Left ventricle myocardium superior (tissue), 1 donor: Measurements from ENCODE around the gene NFE2L2. TPM values are rescaled to one million over a fixed set of nuclear protein-coding genes. Genes with fewer than 3 reads are reported as not detected.
"Not testable (repeated sequence)": the region's sequence is repeated elsewhere in the genome, so short reads cannot be mapped to it uniquely, and the experiment has no call there.

Experiments
- ATAC-seq: fragments of 200-7000 bp; cut with Tn5 transposase; one replicate; pipeline ENCODE4 v1.9.1; 2020; ENCODE audit warnings: mild to moderate bottlenecking, moderate library complexity
- DNase-seq: peaks from one replicate; pipeline ENCODE4 v3.0.0-alpha.2; 2020
- intact Hi-C: fragments of 100-400 bp; cut with micrococcal nuclease; formaldehyde crosslinking; loops from one replicate; pipeline ENCODE4 v1.11.0; 2022
- total RNA-seq: library from RNA; stranded (reverse); fragmentation: NEBNext Ultra II Directional; extraction: Animal tissue kit (Norgen Biotek cat#: 25700); gene quantifications from one replicate; pipeline ENCODE4 v1.2.1, GENCODE V29; 2021
- donor health status: DM: no; HTN: yes; CAD: no; lungs with severe emphysema.

The NFE2L2 gene
- total RNA-seq, 1 donor from 2014 or later = 50.6 TPM

DNA sequence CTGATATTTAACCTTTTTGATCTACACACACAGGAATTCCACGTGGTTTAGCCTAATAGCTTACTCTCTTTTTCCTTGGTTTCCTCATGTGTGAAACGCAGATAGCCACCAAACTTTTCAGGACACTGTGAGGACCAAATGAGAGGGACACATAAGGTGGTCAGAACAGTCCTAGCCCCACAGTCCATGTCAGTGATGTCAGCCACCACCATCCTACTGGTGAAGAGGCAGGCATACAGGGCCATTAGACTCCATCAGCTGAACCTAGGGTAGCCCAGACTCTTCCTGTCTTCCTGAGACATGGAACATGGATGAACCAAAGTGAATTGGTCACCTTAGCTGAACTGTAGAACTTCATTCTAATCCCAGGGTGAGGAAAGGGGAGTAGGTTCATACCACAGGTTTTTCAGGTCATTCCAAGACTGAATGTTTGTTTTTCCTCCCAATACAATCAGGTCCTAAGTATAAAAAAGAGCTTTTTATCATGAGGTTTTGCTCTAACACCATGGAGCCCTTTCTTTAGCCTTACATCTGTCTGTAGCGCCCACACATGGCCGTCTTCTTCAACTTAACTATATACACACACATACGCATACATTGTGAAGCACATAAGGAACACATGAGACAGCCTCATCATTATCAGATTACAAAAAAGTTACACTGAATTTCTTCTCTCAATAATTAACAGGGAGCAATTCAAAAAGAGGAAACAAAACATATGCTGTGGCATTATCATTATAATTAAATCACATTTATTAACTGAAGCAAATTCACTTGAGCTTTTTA, 18.5 kb upstream of the NFE2L2 start:
- ATAC-seq (no peak), DNase-seq (no peak)
- intact Hi-C loops = no loop called here

DNA sequence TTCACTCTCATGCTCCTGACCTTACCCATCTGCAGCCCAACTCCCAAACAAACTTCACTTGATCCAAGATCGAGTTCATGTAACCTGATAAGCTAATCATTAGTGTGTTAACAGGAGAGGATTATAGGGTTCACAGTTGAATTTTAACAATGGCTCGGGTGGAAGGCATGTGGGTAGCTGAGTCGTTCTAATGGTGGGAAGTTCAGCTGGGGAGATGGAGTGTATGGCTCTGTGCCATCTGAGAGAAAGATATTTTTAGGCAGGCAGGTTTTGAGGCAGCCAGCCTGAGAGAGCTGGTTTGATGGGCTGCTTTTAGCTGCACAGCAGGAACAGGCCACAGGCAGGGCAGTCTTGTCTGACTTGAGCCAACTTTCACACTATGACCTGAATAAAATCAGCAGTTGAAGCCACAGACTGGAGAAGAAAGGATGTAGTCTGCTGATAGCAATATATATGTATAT, 17.7 kb upstream of the NFE2L2 start:
- peak; percentile 90 for ATAC-seq
- intact Hi-C loops = no loop called here

DNA sequence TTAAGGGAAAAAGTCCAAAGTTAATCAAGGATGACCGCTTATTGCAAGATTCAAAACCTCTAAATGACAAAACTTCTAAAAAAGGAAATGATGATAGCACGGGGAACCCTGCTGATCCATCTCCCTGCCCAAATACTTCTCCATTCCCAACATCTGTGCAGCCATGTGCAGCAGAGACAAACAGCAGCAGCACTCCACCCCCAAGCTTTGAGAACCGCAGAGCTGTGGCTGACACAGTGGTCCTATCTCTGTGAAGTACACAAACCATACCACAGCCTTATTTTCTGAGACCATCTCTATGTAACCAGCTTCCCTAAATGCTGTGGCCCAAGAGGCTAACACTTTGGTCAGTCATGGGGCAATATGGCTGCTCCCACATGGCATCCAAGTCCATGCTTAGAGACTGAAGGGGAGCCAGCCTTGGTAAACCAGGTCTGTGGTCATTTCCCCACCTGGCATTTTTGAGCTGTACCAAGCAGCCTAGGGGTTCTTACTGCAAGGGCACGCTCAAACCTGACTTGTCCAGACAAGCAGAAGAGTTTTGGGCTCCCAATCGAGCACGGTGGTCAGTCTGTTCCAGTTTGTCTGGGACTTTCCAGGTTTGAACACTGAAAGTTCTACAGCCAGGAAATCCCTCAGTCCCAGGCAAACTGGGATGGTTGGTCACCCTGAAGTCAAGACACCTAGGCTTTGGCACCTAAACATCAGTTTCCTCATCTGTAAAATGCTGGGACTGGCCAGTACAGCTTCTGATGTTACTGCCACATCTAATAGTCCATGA, 17.1 kb upstream of the NFE2L2 start:
- intact Hi-C loops = no loop called here

More for the DNA sequence above, 17.7 kb upstream of the NFE2L2 start:
- peak; percentile 58 for DNase-seq

DNA sequence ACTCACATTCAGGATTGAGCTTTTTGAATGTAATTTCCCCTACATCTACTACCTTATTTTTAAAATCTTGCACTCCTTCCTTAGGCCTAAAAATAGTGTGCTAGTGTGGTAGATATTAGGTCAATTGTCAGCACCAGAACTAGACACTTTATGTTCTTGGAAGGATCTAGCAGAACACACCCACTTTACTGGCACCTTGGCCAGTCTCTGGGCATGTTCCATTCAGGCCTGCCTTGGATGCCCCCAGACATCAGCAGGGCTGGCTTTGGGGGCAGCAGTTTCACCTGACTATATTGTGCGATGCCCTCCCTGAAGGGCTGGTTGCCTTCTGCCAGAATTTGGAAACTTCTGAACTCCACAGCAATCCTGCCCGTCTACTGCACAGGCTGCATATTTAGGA, 15.3 kb upstream of the NFE2L2 start:
- no peak for DNase-seq
- peak; percentile 56 for ATAC-seq
- intact Hi-C loops = no loop called here

More for the DNA sequence above, 17.1 kb upstream of the NFE2L2 start:
- DNase-seq (no peak), ATAC-seq (peak; percentile 20)

DNA sequence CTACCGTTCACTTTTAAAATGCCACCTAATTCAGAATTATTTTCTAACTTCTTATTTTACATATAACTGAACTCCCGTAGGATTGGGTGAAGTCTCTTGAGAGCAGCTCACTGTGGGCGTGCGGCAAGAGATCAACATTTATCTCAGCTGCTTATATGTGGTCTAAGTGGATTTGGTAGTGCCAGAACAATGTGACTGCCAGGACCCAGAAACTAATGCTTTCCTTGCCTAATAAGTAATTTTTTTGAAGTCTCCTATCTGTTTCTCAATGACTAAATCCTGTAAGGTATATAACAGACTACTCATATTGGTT, 11.2 kb upstream of the NFE2L2 start:
- peak; percentile 24 for ATAC-seq
- no peak for DNase-seq
- intact Hi-C loops = no loop called here

DNA sequence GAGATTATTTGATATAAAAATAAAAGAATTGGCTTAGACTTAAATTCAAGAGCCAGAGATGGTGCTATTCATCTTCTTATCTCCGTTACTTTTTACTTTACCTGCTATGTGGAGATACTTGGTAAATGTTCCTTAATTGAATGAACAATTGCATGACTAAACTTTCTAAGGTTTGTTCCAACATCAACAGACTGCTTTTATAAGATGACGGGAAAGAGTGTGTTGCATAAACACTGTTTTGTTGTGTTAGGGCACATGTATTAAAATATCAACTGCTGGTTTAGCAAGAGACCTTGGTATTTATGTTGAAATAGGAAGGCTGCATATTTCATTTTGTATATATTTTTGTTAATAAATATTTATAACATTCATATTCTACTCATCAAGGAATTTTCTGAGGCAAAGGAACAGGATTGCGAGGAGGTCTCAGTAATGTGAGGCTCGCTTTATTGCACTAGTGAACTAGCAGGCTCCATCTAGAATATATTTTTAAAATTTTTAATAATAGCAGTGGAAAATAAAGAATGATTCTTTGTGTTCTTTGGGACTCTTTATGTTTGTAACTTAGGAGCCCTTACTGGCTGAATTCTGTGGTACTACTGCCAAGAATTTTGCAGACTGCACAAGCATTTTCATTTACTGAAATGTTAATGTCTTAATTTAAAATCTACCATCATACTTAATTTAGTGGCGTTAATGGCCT, 10.7 kb upstream of the NFE2L2 start:
- no peak for DNase-seq
- intact Hi-C loops = no loop called here
- peak; percentile 66 for ATAC-seq

DNA sequence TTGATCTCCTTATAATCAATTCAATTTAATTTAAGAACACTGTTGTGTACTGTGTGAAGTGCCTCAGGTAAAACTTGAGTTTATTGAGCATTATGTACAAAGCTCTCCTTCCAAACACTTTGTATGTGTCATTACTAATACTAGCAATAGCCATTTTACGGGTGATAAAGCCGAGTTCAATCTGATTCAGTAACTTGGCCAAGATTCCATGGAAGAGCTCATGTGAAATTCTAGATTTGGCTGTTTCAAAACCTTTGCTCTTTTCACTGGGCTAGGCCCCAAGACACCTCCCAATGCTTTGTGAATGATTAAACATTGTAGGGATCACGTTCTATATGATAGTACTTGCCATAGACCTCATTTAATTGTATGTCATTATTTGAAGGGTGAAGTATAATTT, 8.9 kb upstream of the NFE2L2 start:
- intact Hi-C loops = loop anchor here (5.0 kb wide), 1 partner anchor 59 kb away; no protein-coding TSS in a partner anchor
- ATAC-seq = no peak
- no peak for DNase-seq

DNA sequence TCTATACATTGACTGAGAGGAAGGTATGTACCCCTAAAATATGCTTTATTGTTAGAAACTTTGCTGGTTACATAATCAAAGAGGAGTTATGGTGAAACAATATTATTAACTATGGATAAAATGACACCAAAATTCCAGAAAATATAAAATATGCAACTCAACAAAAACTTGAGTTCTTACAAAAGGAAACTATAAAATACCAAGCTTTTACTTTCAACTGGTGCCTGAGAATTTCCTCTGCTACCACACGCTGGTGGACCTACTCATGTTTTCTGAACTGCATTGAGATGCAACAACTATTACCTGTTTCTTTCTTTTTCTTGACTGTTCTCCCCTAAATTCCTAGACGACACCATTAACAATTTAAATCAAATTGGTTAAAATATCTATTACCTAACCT, 8.2 kb upstream of the NFE2L2 start:
- ATAC-seq (no peak), DNase-seq (no peak)
- intact Hi-C loops = loop anchor here (5.0 kb wide), 1 partner anchor 60 kb away; no protein-coding TSS in a partner anchor

DNA sequence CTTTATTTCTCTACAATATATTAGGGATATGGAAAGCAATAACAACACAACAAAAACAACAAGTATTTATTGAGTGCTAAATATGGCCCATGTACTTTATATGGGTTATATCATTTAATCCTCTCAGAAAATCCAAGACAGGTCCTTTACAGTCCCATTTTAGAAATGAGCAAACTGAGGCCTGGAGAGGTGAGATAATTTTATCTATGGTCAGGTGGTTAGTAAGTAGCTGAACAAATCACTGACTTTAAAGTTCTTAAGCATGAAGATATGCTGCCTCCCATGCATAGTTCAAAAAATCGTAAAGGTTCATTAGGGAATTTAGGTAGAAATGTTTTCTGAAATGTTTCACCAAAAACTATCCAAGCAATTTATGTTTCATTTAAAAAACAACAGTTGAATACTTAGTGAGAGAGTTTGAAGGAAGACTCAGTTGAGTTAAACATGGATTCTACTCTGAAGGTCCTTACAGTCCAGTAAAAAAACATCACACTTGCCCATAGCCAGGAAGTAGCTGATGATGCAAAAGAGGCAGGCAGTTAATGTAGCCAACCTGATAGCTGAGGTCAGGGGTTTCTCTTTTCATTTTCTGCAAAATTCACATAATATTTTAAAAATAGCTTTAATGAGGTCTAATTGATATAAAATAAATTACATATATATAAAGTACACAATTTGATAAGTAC, 7.6 kb upstream of the NFE2L2 start:
- no peak for ATAC-seq
- DNase-seq = no peak
- intact Hi-C loops = loop anchor here (5.0 kb wide), 1 partner anchor 60 kb away; no protein-coding TSS in a partner anchor

DNA sequence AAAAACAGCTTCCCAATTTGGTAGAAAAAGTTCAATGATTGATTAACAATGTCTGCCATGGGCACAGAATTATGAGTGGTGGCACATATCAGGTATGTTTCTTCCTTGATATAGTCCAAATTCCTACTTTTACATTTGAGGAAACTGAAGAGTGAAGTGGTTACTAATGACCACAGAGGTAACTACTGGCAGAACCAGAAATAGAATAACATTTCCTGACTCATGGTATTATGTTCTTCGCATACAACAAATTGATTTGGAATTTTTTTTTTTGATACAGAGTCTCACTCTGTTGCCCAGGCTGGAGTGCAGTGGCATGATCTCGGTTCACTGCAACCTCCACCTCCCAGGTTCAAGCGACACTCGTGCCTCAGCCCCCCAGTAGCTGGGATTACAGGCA, 6.0 kb upstream of the NFE2L2 start:
- intact Hi-C loops = loop anchor here (5.0 kb wide), 1 partner anchor 62 kb away; no protein-coding TSS in a partner anchor
- DNase-seq = no peak
- no peak for ATAC-seq

DNA sequence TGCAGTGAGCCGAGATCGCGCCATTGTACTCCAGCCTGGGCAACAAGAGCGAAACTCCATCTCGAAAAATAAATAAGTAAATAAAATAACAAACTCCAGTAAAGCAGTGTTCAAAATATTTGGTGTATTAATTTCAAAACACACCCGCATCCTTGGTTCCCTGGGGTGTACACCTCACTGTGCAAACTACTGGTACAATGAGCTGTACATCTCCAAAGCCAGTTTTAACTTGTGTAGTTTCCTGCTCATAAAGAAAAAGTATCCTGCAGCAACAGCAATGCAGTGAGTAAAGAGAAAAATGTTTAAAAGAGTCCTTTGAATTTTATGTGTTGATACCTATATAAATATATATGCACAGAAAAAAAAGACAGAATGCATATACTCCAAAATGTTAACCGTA, 4.4 kb upstream of the NFE2L2 start:
- ATAC-seq (no peak), DNase-seq (no peak)
- intact Hi-C loops = no loop called here

DNA sequence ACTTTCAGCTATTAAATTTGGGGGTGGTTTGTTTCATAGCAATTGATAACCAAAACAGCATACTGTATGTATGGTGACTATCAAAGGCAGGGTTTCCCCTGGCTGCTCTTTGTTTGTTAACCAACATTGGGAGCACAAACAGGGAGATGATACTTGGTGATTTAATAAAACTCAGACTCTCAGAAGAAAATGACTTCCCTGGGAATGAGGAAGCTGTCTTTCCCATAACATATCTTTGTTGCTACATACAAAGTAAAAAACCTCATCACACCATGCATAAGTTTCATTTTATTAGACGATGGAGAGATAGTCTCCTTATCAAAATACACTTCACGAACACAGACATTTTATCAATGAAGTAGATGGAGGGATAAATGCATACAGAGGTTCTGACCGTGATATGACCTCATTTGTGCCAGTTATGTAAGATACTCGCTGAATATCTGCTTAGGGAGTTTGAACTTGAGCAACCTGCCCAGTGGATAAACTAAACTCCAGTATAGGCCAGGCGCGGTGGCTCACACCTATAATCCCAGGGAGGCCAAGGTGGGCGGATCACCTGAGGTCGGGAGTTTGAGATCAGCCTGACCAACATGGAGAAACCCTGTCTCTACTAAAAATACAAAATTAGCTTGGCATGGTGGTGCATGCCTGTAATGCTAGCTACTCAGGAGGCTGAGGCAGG, 3.8 kb upstream of the NFE2L2 start:
- ATAC-seq (no peak), DNase-seq (no peak)
- intact Hi-C loops = no loop called here

DNA sequence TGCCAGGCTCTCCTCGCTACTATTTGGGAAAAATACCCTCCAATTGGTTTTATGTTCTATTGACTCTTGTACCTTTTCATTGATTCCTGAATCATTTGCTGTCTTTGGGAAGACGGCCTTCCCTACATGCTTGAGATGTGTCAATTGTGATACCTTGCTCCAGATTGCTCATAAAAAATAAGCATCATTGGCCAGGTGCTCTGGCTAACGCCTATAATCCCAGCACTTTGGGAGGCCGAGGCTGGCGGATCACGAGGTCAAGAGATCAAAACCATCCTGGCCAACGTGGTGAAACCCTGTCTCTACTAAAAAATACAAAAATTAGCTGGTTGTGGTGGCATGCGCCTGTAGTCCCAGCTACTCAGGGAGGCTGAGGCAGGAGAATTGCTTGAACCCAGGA, 2.4 kb upstream of the NFE2L2 start:
- ATAC-seq, DNase-seq, intact Hi-C loops: not testable (repeated sequence)

DNA sequence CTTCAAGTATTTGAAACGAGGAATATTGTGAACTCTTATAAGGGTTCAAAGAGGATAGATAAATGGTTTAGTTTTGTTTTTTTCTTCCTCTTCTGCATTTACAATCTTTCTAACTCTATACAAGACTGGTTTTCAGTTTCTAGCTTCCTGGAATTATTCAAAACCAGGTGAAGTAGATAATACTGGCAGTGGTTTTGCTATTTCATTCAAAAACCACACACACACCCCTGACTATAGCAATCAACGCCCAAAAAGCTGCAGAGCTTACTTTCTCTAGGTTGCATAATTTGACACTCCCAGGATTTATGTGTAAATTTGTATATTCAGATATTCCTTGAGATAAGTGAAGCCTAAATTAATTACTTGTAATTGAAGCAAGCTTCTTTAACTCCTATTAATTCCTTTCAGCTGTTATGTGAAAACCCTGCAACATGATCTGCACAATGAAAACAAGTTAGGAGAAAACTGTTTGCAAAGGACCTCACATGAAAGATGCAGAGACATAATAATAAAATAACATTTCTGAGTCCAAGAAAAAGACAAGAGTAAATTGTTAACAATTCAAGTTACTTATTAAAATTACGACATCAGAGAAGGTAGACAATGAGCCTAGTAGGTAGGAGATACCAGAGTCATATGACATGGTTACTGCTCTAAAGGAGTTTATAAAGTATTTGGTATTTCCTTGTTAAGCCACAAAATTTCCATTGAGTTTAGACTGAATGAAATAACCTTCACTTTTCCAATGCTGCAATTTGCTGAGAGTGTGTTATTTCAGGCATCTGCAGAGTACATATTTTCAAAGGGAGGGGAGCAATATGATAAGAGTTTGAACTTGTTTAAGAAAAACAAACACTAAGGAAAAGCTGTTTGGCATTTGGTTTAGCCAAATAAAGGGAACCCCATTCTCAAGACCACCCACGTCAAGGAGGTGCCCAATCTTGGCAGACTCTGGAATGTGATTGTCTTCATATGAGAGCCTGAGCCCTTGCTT, 1.6 kb upstream of the NFE2L2 start:
- no peak for DNase-seq
- intact Hi-C loops = no loop called here
- no peak for ATAC-seq

DNA sequence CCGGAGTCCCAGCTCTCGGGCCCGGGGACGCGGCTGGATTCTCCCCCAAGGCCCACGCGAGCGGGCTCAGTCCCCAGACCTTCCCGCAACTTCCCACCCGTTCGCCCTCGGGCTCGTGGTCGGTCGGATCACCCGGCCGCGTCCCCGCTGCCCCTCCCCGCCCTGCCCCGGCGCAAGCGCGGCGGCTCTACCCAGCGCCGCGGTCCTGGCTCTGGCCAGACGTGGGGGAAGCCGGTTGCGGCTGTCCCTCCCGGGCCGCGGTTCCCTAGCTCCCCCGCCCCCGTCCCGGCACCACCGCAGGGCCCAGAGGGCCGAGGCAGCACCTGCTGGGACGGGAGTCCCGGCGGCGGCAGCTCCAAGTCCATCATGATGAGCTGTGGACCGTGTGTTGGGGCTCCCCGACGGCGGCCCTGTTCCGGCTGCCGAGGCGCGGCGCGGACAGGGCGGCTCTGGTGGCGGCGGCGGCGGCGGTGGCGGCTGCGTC, 276 bp downstream of the NFE2L2 start:
- intact Hi-C loops = no loop called here
- ATAC-seq (peak; percentile 40), DNase-seq (no peak)

DNA sequence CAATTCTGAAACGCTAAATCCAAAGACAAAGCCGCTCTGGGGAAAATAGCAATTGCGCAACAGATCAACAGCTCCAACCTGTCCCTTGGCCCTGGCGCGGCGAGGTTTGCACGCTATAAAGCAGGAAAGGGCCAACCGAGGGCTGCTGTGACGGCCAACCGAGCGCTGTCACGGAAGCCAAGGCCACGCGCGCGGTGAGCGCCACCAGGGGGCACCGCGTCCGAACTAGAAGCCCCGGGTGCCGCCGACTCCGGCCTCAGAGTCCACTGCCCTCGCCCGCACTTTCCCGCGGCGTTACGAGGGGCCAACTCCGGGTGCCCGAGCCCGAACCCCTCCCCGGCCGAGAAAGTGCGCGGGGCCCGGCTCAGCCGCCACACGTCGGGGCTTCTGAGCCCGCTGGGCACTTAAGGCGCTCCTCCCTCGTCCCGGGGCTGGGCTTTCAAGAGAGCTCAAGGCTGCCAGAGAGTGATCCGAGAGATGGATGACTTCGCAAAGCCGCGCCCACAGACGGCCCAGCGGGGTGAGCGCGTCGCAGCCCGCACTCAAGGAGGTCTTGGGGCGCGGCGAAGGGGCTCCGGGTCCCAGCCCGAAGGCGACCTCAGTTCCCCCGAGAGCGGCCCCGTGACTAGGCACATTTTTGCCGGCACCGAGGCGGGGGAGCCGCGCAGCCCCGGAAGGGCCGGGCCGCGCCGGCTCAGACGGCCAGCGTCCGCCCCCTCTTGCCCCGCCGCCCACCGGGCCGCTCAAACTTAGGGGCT, 897 bp downstream of the NFE2L2 start:
- intact Hi-C loops = loop anchor here (2.0 kb wide), 1 partner anchor 99 kb away; no protein-coding TSS in a partner anchor
- ATAC-seq = peak; percentile 76
- peak; percentile 100 for DNase-seq
